ENCODE measurements around the gene NHLRC2.
"Not testable (repeated sequence)": the region's sequence is repeated elsewhere in the genome, so short reads cannot be mapped to it uniquely, and the experiment has no call there.

Gene NHLRC2

GRCh38 chr10:113943196-113943595, 88.7 kb downstream of the NHLRC2 start:
- not testable (repeated sequence) for DNase-seq

DNA sequence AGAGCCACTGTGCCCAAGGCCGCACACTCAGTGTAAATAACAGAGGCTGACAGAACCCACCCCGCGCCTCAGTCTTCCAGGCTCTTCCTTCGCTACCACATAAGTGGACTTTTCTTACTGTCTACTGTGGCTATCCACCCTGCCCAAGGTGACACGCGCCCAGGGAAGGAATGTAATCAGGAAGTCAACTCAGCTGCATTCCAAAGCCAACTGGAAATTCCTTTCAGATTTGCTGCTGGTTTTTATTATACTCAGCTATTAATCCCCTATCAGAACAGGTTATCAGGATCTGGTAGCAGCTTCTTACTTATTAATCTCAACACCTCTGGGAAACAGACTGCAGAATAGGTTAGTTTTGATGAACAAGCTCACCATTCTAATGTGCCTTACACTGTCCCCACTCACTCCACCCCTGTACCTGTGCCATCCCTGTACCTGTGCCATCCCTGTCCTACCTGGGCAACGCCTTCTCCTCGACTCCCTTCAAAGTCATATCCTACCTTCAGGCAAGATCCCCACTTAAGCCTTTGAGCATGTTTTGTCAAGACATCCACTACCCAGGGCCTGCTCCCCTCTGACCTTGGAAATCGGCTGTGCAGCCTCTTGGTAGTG, 90.7 kb downstream of the NHLRC2 start:
- no peak for DNase-seq

DNA sequence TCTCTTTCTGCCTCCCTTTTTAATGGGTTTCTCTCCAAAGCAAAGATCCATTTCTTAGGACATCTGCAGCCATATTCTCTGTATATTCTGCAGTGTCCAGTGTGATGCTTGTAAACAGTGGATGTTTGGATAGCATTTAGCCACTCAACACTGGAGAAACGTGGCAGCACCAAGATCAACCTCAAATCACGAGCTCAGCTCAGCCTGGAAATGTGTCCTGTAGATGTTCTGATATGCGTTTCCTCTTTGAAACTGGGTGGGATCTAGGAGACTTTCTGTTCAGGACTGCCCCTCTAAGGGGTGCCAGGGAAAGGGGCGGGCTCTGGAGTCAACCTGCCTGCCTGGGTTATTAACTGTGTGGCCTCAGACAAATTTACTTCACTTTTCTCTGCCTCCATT, 91.2 kb downstream of the NHLRC2 start:
- DNase-seq: no peak

GRCh38 chr10:113947184-113948041, 93.0 kb downstream of the NHLRC2 start:
- no peak for DNase-seq

- no peak for DNase-seq
These were observed 93.6 kb downstream of the NHLRC2 start for GRCh38 chr10:113948048-113948447.

- DNase-seq: no peak
These were observed 95.8 kb downstream of the NHLRC2 start for GRCh38 chr10:113950268-113950667.

DNA sequence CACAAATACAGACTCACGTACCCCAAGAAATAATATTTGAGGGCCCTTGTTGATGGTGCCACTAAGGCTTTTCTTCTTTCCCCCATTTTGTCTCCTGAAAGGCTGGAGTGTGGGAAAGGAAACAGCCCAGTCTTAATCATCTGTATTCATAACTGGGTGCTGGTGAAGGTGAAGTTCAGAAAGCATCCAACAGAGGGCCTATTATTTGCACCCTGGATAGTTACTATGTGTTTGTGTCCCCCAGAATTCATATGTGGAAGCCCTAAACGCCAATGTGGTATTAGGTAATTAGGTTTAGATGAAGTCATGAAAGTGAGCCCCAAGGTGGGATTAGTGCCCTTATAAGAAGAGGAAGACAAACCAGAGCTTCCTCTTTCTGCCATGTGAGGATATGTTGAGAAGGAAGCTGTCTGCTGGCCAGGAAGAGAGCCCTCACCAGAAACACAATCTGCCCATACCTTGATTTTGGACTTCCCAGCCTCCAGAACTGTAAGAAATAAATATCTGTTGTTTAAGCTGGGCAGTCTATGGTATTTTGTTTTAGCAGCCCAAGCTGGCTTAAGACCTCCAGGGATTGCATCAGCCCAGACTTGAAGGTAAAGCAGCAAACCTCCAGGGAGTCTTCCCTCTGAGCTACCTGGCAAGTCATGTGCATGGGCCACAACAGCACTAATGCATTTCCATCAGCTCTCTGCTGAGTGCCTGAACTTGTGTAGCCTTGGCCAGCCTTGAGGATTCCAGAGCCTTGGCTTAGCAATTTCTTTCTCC, 99.2 kb downstream of the NHLRC2 start:
- no peak for DNase-seq

DNA sequence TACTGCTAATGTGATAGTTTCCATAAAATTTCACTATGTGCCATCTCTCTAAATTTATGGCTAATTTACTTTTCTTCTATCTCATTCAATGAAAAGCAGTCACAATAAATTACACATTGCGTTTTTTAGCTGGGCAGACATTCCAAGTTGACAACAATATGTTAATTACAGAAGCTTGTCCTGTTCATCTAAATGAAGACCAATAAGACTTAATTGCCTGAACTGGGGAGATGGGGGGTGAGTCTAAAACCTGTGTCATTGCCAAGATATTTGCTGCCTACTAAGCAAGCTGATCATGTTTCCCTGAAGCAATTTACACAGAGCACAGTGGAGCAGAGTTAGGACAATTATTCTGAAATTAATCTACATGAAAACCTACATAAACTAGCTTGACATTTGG, 99.9 kb downstream of the NHLRC2 start:
- DNase-seq: no peak

DNA sequence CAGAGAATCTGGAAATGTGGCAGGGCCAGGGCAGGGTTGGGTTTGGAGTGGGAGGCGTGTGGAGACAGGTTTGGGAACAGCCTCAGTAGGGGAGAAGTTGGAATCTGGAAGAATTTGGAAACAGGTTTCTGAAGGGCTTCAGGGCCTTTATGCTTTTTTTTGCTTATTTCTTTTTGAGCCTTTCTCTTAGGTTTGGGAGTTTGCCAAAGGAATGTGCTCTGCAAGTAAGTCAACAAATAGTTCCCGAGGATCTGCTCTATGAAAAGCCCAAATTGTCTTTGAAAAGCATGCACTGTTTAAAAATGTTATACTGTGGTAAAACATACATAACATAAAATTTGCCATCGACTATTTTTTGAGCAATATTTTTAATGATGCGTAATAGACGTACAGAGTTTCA, 102.6 kb downstream of the NHLRC2 start:
- DNase-seq: no peak

GRCh38 chr10:113958631-113959382, 104.3 kb downstream of the NHLRC2 start:
- DNase-seq: no peak

GRCh38 chr10:113959383-113959760, 104.9 kb downstream of the NHLRC2 start:
- DNase-seq: no peak

DNA sequence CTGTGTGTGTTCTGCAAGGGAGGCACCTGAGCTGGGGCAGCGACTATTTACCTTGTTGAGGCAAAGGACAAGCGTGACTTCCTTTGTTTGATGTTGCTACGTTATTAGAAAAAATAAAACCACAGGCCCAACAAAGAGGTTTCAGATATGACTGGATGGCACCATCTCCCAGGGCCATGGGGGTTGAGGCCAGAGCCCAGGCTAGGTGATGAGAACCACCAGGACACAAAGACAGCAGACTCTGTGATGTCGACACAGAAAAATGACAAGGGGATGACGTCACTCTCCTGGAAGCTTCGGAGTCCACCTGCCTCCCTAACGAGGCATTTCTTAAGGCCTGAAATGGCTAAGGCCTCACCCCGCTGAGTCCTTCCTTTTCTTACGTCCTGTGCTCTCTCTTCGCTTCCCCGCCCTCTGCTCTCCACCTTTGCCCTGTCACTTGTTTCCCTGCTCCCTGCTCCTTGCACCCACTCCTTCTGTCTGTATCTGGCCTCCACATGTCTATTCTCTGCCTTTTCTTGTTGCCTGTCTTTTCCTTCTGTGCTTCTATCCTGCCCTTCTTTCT, 106.2 kb downstream of the NHLRC2 start:
- DNase-seq: no peak

- DNase-seq: no peak
These were observed 106.9 kb downstream of the NHLRC2 start for GRCh38 chr10:113961182-113962031.

DNA sequence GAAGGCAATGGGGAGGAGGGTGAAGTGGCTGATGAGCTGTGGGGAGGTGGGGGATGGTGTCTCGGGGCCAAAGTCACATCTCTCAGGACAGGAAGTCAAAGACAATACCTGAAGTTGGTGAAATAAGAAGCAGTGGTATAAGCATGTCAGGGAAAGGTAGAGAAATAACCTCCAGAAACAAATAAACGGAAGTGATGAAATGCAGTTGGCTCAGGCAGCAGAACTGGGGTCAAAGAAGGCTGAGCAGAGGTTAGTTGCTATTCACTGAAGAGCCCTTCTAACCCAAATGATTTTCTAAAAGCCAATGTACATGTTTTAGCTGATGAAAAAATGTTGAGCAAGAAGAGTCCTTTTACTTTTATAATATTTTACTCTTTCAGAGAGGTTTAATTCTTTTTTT, 110.6 kb downstream of the NHLRC2 start:
- no peak for DNase-seq

DNA sequence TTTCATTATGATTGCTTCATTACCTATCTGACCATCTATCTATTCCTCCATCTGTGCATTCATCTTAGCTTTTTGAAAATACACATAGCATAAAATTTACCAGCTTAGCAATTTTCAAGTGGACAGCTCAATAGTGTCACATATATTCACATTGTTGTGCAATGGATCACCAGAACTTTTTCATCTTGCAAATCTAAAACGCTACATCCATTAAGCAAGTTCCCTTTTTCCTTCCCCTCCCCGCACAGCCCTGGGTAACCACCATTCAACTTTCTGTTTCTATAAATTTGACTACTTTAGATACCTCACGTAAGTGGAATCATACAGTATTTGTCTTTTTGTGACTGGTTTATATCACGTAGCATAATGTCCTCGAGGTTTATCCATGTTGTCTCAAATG, 111.2 kb downstream of the NHLRC2 start:
- DNase-seq: no peak
